HG03045 (cell line): ENCODE results near the gene APOA1.

Experiments
- ATAC-seq: cut with Tn5 transposase; IDR thresholded peaks from one replicate; pipeline ENCODE4 v1.9.1; 2021; ENCODE audit warnings: mild to moderate bottlenecking, moderate library complexity; ENCODE audit not compliant: unreplicated experiment

The APOA1 gene

GRCh38 chr11:116791002-116791812 is 46.2 kb downstream of the APOA1 start:
- ATAC-seq = no peak

- ATAC-seq = no peak
Observed at GRCh38 chr11:116790167-116791001, 47.0 kb downstream of the APOA1 start.

GRCh38 chr11:116788975-116789374 is 48.4 kb downstream of the APOA1 start:
- no peak for ATAC-seq

GRCh38 chr11:116788534-116788933 is 48.9 kb downstream of the APOA1 start:
- ATAC-seq = no peak

- peak; percentile 89 for ATAC-seq
Observed at GRCh38 chr11:116787786-116788486, 49.5 kb downstream of the APOA1 start, which contains the start of gene ZPR1. Gene ZPR1 (minus strand): TSS chr11:116788023. CDS start chr11:116787990, 33 bp downstream.

GRCh38 chr11:116787436-116787785 is 50.0 kb downstream of the APOA1 start:
- no peak for ATAC-seq

GRCh38 chr11:116786966-116787365 is 50.5 kb downstream of the APOA1 start:
- no peak for ATAC-seq

- no peak for ATAC-seq
Observed at GRCh38 chr11:116786326-116786725, 51.1 kb downstream of the APOA1 start.
